K562 (cell line): ENCODE data around the gene NEDD4L. TPM values are rescaled to one million over a fixed set of nuclear protein-coding genes. Genes with fewer than 3 reads are reported as not detected.

Experiments used
- ARID1B ChIP-seq: fragments of 450-650 bp; IDR thresholded peaks from 2 replicates; pipeline ENCODE4 v1.6.1; 2016; ENCODE audit warnings: antibody characterized with exemption, mild to moderate bottlenecking, inconsistent platforms
- C11orf30 ChIP-seq: fragments of 450-650 bp; IDR thresholded peaks from 2 replicates; pipeline ENCODE4 v1.6.1; 2016; ENCODE audit warnings: low read depth, mild to moderate bottlenecking
- E2F1 ChIP-seq: sonication (generic); formaldehyde crosslinking; IDR thresholded peaks from 2 replicates; pipeline ENCODE4 v1.8.1; 2023; ENCODE audit warnings: mild to moderate bottlenecking, missing genetic modification reagents, moderate library complexity
- ELF4 ChIP-seq: fragments of 450-650 bp; formaldehyde crosslinking; IDR thresholded peaks from 2 replicates; pipeline ENCODE4 v1.4.0; 2022; ENCODE audit warnings: missing genetic modification characterization
- FOXJ2 ChIP-seq: fragments of 200-800 bp; sonication (Bioruptor generic); IDR thresholded peaks from 2 replicates; pipeline ENCODE4 v1.6.1; 2016; ENCODE audit warnings: missing genetic modification characterization, missing compliant biosample characterization
- FOXO4 ChIP-seq: fragments of 450-650 bp; formaldehyde crosslinking; IDR thresholded peaks from 2 replicates; pipeline ENCODE4 v1.4.0; 2020; ENCODE audit warnings: mild to moderate bottlenecking, moderate library complexity
- GABPB1 ChIP-seq: sonication (generic); formaldehyde crosslinking; IDR thresholded peaks from 2 replicates; pipeline ENCODE4 v1.8.0; 2022; ENCODE audit warnings: mild to moderate bottlenecking, missing genetic modification reagents
- HDGF ChIP-seq: fragments of 450-650 bp; IDR thresholded peaks from 2 replicates; pipeline ENCODE4 v1.6.1; 2016
- LCOR ChIP-seq: sonication (generic); formaldehyde crosslinking; IDR thresholded peaks from 2 replicates; pipeline ENCODE4 v1.8.0; 2022; ENCODE audit warnings: mild to moderate bottlenecking, missing genetic modification reagents
- MYNN ChIP-seq, 2 experiments: sonication (generic); formaldehyde crosslinking in 1 of 2; IDR thresholded peaks; 2 replicates each; pipeline versions ENCODE4 v1.5.0 to v1.6.1; 2016 to 2020; ENCODE audit warnings: antibody characterized with exemption in 1 of 2, missing genetic modification reagents in 1 of 2
- SMARCC2 ChIP-seq: fragments of 450-650 bp; IDR thresholded peaks from 2 replicates; pipeline ENCODE4 v1.6.1; 2017; ENCODE audit warnings: antibody characterized with exemption, moderate library complexity, mild to moderate bottlenecking, low read depth
- ZBTB26 ChIP-seq: fragments of 450-650 bp; formaldehyde crosslinking; IDR thresholded peaks from 2 replicates; pipeline ENCODE4 v1.4.0; 2022; ENCODE audit warnings: missing genetic modification characterization
- ZBTB7A ChIP-seq: IDR thresholded peaks from 2 replicates; pipeline ENCODE4 v1.6.1; 2011; ENCODE audit warnings: low read depth, mild to moderate bottlenecking, low read length, moderate library complexity, borderline replicate concordance; ENCODE audit not compliant: control insufficient read depth
- ZNF398 ChIP-seq: fragments of 250-450 bp; sonication (Bioruptor Pico); IDR thresholded peaks from 2 replicates; pipeline ENCODE4 v1.8.0; 2021; ENCODE audit warnings: moderate library complexity, mild to moderate bottlenecking, inconsistent platforms
- ZNF583 ChIP-seq: fragments of 250-450 bp; sonication (Bioruptor Pico); IDR thresholded peaks from 2 replicates; pipeline ENCODE4 v1.4.0; 2020
- ZNF639 ChIP-seq, 2 experiments: fragments of 200-800 bp in 1 of 2; sonication (Bioruptor generic) in 1 of 2; sonication (generic) in 1 of 2; formaldehyde crosslinking in 1 of 2; IDR thresholded peaks in 1 of 2; conservative IDR thresholded peaks in 1 of 2; 2 replicates each; pipeline versions ENCODE4 v1.5.0 to v1.6.1; 2016 to 2020; ENCODE audit warnings: missing compliant biosample characterization in 1 of 2, missing genetic modification characterization in 1 of 2, missing genetic modification reagents in 1 of 2
- ZNF740 ChIP-seq, 3 experiments: fragments of 200-800 bp in 1 of 3; sonication (Bioruptor generic) in 1 of 3; sonication (generic) in 1 of 3; formaldehyde crosslinking in 1 of 3; IDR thresholded peaks; 2 replicates each; pipeline versions ENCODE4 v1.6.1 to v1.8.0; 2016 to 2022; ENCODE audit warnings: mild to moderate bottlenecking in 2 of 3, missing compliant biosample characterization in 2 of 3, missing genetic modification characterization in 2 of 3, missing genetic modification reagents in 1 of 3
- polyA plus RNA-seq, 8 experiments: library from polyadenylated mRNA; depleted of rRNA in 4 of 8; stranded (reverse) in 5 of 8; unstranded in 3 of 8; fragments of >200 nt; fragmentation: Nextera tagmentation in 2 of 8; fragmentation: Illumina TruSeq in 1 of 8; extraction: Ambion mirVana in 2 of 8; extraction: Trizol in 1 of 8; gene quantifications; 2 replicates each; pipeline versions ENCODE4 v1.2.1 to v1.2.3, GENCODE V29; 2011 to 2014; ENCODE audit warnings: inconsistent platforms in 1 of 8, missing spikeins in 1 of 8
- total RNA-seq, 7 experiments: library from RNA; depleted of rRNA in 6 of 7; stranded (reverse); fragments of >200 nt in 6 of 7; fragmentation: Illumina TruSeq in 2 of 7; extraction: Trizol in 2 of 7; gene quantifications; 2 replicates each; pipeline versions ENCODE4 v1.2.1 to v1.2.3, GENCODE V29; 2011 to 2021; ENCODE audit warnings: low replicate concordance in 1 of 7

NEDD4L gene
- total and polyA plus RNA-seq, 9 of the 15 experiments (the other 6 are each of a cell fraction or from before 2014, with no cell fraction given) = 8.1 to 33.4 (median 19.9) TPM

- TF ChIP-seq ZNF740 (CRISPR knock-in tag; IDR thresholded peaks at IDR 0.05) (no peak), ZNF740 (tag; IDR thresholded peaks at IDR 0.05) (0 out of 4 replicates have a peak, but pooled peaks of 1 of the 2 experiments have one; percentile 2), MYNN (IDR thresholded peaks at IDR 0.05) (no peak), MYNN (CRISPR knock-in tag; IDR thresholded peaks at IDR 0.05) (no peak), FOXO4 (CRISPR knock-in tag) (no peak), ZNF398 (CRISPR knock-in tag) (no peak), HDGF (no peak), ARID1B (no peak), C11orf30 (no peak), GABPB1 (CRISPR knock-in tag) (no peak), ZNF639 (CRISPR knock-in tag; conservative IDR thresholded peaks at IDR 0.05 in 1 of 2, IDR thresholded peaks at IDR 0.05 in 1 of 2) (peak in 1 of 2 experiments; percentile 60; a peak in 1 of 4 replicates), ZBTB7A (peak; percentile 83), ELF4 (no peak), E2F1 (CRISPR knock-in tag) (no peak), ZBTB26 (CRISPR knock-in tag) (no peak), ZNF583 (CRISPR knock-in tag) (no peak), LCOR (CRISPR knock-in tag) (no peak), SMARCC2 (peak; percentile 34; the same call in 1 of the 2 replicates), FOXJ2 (tag) (no peak)
Observed at GRCh38 chr18:58043491-58044369, at the start of gene NEDD4L (continued).
